Bronchial epithelial cell (primary cell): ENCODE measurements around the gene AP3D1. TPM values are rescaled to one million over a fixed set of nuclear protein-coding genes. Genes with fewer than 3 reads are reported as not detected.
A peak's percentile ranks its signal among the peaks of the same experiment; 100 is the strongest.

Source experiments
- DNase-seq: peaks from one replicate; pipeline ENCODE4 v3.0.0-alpha.2; 2010; ENCODE audit warnings: low read depth
- FAIRE-seq: peaks from 2 replicates; lab custom pipeline; 2011; peaks lifted over from hg19 to GRCh38; lab: Jason Lieb, UNC
- H3K27me3 ChIP-seq: 2 replicates; pipeline ENCODE4 v1.5.1; 2011; ENCODE audit warnings: low read length; ENCODE audit not compliant: control insufficient read depth, insufficient read depth
- H3K36me3 ChIP-seq: 2 replicates; pipeline ENCODE4 v1.5.1; 2011; ENCODE audit warnings: low read length; ENCODE audit not compliant: control insufficient read depth, insufficient read depth
- H3K4me3 ChIP-seq: 2 replicates; pipeline ENCODE4 v1.5.1; 2011; ENCODE audit warnings: mild to moderate bottlenecking, low read depth, low read length, control low read depth
- total RNA-seq: library from RNA; depleted of rRNA; stranded (reverse); fragments of >200 nt; gene quantifications from 2 replicates; pipeline ENCODE4 v1.2.1, GENCODE V29; 2014
- TF ChIP-seq, protein P1 (sequence below): IDR thresholded peaks from 2 replicates; pipeline ENCODE4 v1.5.1; 2011; ENCODE audit warnings: mild to moderate bottlenecking, moderate library complexity, low read length, control low read depth, inconsistent platforms; ENCODE audit not compliant: insufficient read depth, severe bottlenecking

AP3D1 gene
- total RNA-seq, 1 donor from 2014 or later, result 72.1 TPM

DNA sequence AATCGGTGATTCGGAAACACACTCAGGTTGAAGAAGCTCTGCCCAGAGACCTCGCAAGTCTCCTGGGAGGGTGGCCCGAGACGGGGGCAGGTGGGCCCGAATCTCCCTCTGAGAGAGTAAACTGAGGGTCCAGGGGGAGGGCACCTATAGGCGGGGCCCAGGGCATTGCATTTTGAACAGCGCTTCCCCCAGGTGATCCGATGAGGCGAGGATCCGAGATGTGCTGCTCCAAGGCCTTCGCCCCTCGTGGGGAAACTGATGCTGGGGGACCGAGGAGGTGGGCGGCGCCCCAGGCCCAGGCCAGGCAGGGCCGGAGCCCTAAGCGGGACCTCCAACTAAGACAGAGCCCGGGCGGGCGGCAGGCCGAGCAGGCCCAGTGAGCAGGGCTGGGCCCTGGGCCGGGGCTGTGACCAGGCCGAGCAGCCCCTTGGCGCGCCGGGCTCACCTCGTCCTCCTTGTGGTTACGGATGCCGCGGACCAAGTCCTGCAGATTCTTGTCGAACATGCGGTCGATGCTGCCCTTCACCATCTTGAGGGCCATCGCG is 500 bp downstream of the AP3D1 start:
- Histone ChIP-seq H3K27me3 (no peaks in the 10 kb centered on the region), H3K36me3 (no peaks in the 10 kb centered on the region), H3K4me3 (peak overlapping the region; percentile 97)
- FAIRE-seq (no peak), DNase-seq (no peak)
- TF ChIP-seq, protein P1, sequence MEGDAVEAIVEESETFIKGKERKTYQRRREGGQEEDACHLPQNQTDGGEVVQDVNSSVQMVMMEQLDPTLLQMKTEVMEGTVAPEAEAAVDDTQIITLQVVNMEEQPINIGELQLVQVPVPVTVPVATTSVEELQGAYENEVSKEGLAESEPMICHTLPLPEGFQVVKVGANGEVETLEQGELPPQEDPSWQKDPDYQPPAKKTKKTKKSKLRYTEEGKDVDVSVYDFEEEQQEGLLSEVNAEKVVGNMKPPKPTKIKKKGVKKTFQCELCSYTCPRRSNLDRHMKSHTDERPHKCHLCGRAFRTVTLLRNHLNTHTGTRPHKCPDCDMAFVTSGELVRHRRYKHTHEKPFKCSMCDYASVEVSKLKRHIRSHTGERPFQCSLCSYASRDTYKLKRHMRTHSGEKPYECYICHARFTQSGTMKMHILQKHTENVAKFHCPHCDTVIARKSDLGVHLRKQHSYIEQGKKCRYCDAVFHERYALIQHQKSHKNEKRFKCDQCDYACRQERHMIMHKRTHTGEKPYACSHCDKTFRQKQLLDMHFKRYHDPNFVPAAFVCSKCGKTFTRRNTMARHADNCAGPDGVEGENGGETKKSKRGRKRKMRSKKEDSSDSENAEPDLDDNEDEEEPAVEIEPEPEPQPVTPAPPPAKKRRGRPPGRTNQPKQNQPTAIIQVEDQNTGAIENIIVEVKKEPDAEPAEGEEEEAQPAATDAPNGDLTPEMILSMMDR, result no peak

DNA sequence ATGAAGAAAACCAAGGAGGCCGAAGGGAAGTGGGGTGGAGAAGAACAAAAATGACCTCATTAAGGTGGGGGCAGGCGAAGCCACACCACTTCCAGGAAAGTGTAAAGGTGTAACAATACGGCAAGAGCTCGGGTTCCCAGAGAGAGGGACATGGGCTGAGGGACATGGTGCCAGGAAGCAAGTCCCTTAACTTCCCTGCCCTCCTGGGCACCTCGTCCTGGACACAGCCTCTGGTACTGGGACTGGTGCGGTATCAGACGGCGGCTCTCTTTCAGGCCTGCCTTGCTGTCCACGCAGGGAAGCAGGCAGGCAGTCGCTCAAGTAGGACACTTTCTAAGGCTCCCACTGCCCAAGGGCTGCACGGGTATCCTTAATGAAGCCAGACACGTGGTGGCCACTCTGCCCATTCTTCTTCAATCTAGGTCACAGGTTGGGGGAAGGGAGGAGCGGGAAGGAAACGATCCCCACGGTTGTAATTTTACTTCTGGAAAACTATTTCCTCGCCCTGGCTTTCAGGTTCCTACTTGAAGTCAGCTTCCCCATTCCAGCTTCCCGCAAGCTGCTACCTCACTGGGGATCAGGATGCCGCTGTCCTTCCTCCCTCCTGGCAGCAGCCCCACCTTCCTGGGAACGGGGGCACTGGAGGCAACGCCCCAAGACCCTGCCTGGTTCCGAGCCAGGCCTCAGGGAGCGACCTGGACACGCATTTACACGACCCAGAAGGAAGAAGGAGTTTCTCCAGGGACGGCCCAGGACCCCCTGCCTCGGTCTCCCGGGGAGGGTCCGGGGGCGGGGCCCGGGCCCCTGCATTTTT is 1.2 kb downstream of the AP3D1 start:
- Histone ChIP-seq H3K4me3 (peak overlapping the region; percentile 97), H3K36me3 (peaks cover 3% of the 10 kb centered on the region), H3K27me3 (no peaks in the 10 kb centered on the region)
- TF ChIP-seq, protein P1, result no peak
- DNase-seq (peak; percentile 46), FAIRE-seq (no peak)

DNA sequence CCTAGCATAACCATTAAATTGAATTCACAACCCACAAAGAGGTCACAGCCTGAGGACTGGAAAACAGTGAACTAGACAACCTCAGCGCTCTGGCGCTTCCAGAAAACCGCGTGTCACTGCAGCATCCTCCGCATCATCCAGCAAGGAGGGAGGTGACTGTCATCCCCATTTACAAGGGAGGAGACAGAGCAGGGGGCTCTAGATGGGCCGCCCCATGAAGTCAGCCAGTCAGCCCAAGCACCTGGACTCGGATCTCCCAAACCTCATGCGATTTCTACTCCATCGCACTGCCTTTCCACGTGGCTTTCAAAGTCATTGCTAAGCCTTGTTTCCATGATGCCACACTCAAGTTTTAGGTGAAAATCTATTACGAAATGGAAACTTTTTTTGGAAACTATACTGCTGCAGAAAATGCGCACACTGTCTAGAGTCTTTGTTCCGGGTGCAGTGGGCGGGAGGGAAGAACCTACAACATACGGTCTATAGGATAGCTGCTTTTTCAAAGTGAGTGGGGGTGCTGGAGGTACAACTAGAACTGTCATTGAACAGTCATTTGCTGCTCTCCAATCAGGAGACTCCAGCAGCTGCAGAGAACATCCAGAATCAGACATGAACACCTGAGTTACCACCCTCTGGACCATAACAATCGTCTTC is 2.8 kb downstream of the AP3D1 start:
- Histone ChIP-seq H3K27me3 (no peaks in the 10 kb centered on the region), H3K36me3 (peaks cover 6% of the 10 kb centered on the region), H3K4me3 (no peak overlapping the region)
- FAIRE-seq (no peak), DNase-seq (no peak)
- TF ChIP-seq, protein P1, result no peak

DNA sequence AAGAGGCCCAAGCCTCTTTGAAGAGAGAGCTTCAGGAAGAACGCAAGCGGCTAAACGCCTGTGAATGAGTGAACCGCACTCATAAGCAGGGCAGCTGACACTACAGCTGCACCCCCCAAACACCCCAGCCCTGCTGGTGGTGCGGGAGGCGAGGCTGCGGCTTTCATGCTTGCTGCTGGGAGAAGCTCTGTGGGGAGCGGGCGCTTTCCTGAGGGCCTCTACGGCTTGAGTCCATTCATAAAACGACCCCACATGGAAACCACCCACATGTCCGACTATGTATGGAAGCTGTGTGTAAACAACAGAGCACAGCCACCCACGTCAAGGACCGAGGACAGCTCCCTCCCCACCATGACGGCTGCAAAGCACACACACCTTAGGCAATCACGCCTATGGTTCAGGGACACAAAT is 5.5 kb downstream of the AP3D1 start:
- FAIRE-seq (no peak), DNase-seq (no peak)
- Histone ChIP-seq H3K27me3 (no peaks in the 10 kb centered on the region), H3K36me3 (peaks cover 6% of the 10 kb centered on the region), H3K4me3 (no peak overlapping the region)
- TF ChIP-seq, protein P1, result no peak

DNA sequence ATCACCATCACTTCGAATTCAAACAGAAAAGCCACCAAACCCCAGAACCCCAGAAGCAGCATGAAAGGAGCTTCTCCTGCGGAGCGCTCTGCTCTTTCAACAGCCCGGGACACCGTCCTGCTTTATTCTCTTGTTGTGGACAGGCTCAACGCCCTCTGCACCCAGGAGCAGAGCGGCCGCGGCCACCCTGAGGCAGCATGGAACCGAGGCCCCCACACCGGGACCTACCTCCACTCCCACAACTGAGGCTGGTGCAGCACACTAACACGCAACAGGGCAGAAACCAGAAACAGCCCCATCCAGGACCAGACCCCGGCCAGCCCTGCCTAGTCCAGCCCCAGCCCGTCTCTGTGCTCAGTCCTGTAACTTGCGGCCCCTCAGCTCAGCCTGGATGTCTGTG is 7.2 kb downstream of the AP3D1 start:
- no peak for DNase-seq
- FAIRE-seq, result no peak
- Histone ChIP-seq H3K36me3 (peaks cover 16% of the 10 kb centered on the region), H3K27me3 (no peaks in the 10 kb centered on the region), H3K4me3 (no peak overlapping the region)
- TF ChIP-seq, protein P1, result no peak
